ENCODE results near the gene PPFIA2.

The PPFIA2 gene

DNA sequence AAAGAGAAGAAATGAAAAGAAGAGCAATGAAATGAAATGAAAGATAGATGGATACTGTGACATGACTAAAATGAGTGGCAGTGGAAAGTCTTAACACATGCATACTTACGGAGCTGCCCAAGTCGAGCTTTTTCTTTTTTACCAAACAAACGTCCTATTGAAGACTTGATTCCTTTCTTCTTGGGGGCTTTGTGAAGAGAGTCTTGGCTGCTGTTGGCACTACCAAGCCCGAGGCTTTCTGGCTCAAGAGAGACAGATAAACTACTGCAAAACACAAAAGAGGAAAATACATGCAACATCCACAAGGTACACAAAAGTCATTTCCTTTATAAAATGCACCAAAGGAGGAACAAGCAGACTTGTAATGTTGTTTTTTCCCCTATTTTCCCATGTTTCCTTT, 420.1 kb downstream of the PPFIA2 start:
- no peak for ATAC-seq
- no peak for TF ChIP-seq CSRNP3 (CRISPR knock-in tag; IDR thresholded peaks at IDR 0.05)
- TF ChIP-seq CSDC2 (CRISPR knock-in tag; IDR thresholded peaks at IDR 0.05), result no peak
- TF ChIP-seq ESRRG (CRISPR knock-in tag; IDR thresholded peaks at IDR 0.05), result no peak
- no peak for TF ChIP-seq OSR1 (CRISPR knock-in tag; IDR thresholded peaks at IDR 0.05)
- no peak for TF ChIP-seq PATZ1 (CRISPR knock-in tag; IDR thresholded peaks at IDR 0.05; ENCODE audit: borderline replicate concordance)
- TF ChIP-seq ZNF565 (CRISPR knock-in tag; conservative IDR thresholded peaks at IDR 0.05; ENCODE audit: low read depth), result no peak
- TF ChIP-seq, protein P1, sequence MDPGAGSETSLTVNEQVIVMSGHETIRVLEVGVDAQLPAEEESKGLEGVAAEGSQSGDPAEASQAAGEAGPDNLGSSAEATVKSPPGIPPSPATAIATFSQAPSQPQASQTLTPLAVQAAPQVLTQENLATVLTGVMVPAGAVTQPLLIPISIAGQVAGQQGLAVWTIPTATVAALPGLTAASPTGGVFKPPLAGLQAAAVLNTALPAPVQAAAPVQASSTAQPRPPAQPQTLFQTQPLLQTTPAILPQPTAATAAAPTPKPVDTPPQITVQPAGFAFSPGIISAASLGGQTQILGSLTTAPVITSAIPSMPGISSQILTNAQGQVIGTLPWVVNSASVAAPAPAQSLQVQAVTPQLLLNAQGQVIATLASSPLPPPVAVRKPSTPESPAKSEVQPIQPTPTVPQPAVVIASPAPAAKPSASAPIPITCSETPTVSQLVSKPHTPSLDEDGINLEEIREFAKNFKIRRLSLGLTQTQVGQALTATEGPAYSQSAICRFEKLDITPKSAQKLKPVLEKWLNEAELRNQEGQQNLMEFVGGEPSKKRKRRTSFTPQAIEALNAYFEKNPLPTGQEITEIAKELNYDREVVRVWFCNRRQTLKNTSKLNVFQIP (CRISPR knock-in tag; IDR thresholded peaks at IDR 0.05; ENCODE audit: borderline replicate concordance, low read depth), result no peak
- TF ChIP-seq, protein P2, sequence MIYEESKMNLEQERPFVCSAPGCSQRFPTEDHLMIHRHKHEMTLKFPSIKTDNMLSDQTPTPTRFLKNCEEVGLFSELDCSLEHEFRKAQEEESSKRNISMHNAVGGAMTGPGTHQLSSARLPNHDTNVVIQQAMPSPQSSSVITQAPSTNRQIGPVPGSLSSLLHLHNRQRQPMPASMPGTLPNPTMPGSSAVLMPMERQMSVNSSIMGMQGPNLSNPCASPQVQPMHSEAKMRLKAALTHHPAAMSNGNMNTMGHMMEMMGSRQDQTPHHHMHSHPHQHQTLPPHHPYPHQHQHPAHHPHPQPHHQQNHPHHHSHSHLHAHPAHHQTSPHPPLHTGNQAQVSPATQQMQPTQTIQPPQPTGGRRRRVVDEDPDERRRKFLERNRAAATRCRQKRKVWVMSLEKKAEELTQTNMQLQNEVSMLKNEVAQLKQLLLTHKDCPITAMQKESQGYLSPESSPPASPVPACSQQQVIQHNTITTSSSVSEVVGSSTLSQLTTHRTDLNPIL (CRISPR knock-in tag; IDR thresholded peaks at IDR 0.05; ENCODE audit: low read depth), result no peak
- TF ChIP-seq PPARA (CRISPR knock-in tag; IDR thresholded peaks at IDR 0.05; ENCODE audit: borderline replicate concordance), result no peak
- TF ChIP-seq, protein P3, sequence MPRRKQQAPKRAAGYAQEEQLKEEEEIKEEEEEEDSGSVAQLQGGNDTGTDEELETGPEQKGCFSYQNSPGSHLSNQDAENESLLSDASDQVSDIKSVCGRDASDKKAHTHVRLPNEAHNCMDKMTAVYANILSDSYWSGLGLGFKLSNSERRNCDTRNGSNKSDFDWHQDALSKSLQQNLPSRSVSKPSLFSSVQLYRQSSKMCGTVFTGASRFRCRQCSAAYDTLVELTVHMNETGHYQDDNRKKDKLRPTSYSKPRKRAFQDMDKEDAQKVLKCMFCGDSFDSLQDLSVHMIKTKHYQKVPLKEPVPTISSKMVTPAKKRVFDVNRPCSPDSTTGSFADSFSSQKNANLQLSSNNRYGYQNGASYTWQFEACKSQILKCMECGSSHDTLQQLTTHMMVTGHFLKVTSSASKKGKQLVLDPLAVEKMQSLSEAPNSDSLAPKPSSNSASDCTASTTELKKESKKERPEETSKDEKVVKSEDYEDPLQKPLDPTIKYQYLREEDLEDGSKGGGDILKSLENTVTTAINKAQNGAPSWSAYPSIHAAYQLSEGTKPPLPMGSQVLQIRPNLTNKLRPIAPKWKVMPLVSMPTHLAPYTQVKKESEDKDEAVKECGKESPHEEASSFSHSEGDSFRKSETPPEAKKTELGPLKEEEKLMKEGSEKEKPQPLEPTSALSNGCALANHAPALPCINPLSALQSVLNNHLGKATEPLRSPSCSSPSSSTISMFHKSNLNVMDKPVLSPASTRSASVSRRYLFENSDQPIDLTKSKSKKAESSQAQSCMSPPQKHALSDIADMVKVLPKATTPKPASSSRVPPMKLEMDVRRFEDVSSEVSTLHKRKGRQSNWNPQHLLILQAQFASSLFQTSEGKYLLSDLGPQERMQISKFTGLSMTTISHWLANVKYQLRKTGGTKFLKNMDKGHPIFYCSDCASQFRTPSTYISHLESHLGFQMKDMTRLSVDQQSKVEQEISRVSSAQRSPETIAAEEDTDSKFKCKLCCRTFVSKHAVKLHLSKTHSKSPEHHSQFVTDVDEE (CRISPR knock-in tag; IDR thresholded peaks at IDR 0.05), result no peak
- TF ChIP-seq ARNTL (CRISPR knock-in tag; IDR thresholded peaks at IDR 0.05; ENCODE audit: borderline replicate concordance, low read depth), result no peak

DNA sequence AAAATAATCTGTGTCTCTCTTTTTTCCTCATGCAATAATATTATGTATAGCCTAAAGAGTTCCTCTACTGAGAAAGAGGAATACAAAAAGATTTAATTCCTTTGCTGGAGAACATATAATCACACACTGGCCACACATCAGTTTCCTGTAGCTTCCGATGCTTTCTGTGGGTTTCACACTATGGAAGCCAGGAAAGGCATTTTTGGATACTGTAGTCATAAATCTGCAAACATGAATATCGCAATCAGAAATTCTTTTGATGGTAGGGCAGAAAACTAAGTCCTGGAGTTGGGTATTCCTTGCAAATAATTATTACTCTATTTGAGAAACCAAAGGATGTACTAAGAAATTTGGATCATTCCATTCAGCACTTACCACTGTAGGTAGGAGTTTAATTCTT, 421.3 kb downstream of the PPFIA2 start:
- ATAC-seq, result no peak
- no peak for TF ChIP-seq ZC3H10 (CRISPR knock-in tag; IDR thresholded peaks at IDR 0.05)

DNA sequence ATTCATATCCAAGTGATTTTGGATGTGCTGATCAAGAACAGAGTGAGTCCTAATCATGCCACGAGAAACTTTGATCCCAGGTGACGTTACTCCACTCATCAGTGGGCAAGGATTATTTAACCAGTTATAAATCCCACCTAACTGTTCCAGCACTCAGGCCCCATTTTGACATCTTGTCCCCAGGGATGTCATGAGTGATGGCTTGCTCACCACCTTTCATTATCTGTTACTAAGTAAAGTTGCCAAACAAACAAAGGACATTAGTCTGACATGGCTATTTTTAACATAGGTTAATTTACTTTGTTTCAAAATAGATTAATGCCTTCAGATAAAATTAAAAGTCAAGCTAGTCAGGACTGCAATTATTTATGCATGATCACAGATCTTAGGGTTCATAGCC, 425.3 kb downstream of the PPFIA2 start:
- no peak for ATAC-seq
- TF ChIP-seq ZFP3 (CRISPR knock-in tag; IDR thresholded peaks at IDR 0.05) (no peak), TOX (CRISPR knock-in tag; IDR thresholded peaks at IDR 0.05; ENCODE audit: borderline replicate concordance) (no peak), TCF4 (CRISPR knock-in tag; IDR thresholded peaks at IDR 0.05; ENCODE audit: borderline replicate concordance) (no peak), ARNTL (CRISPR knock-in tag; IDR thresholded peaks at IDR 0.05; ENCODE audit: borderline replicate concordance, low read depth) (no peak), ZFP30 (CRISPR knock-in tag; IDR thresholded peaks at IDR 0.05) (no peak), ISL1 (CRISPR knock-in tag; IDR thresholded peaks at IDR 0.05) (no peak), ZNF70 (CRISPR knock-in tag; IDR thresholded peaks at IDR 0.05) (no peak), ZNF8 (CRISPR knock-in tag; IDR thresholded peaks at IDR 0.05) (no peak), ESRRG (CRISPR knock-in tag; IDR thresholded peaks at IDR 0.05) (no peak), RARB (CRISPR knock-in tag; IDR thresholded peaks at IDR 0.05) (no peak), CSRNP3 (CRISPR knock-in tag; IDR thresholded peaks at IDR 0.05) (no peak), PPARA (CRISPR knock-in tag; IDR thresholded peaks at IDR 0.05; ENCODE audit: borderline replicate concordance) (no peak), OSR1 (CRISPR knock-in tag; IDR thresholded peaks at IDR 0.05) (no peak), BACH2 (CRISPR knock-in tag; IDR thresholded peaks at IDR 0.05; ENCODE audit: borderline replicate concordance) (no peak)
- TF ChIP-seq, protein P2 (CRISPR knock-in tag; IDR thresholded peaks at IDR 0.05; ENCODE audit: low read depth), result no peak
- TF ChIP-seq, protein P1 (CRISPR knock-in tag; IDR thresholded peaks at IDR 0.05; ENCODE audit: borderline replicate concordance, low read depth), result no peak
